ENCODE data around the gene SORCS2.

- TF ChIP-seq ZNF629 (tag by site-specific recombination; IDR thresholded peaks at IDR 0.05) = no peak
- TF ChIP-seq, protein P1, sequence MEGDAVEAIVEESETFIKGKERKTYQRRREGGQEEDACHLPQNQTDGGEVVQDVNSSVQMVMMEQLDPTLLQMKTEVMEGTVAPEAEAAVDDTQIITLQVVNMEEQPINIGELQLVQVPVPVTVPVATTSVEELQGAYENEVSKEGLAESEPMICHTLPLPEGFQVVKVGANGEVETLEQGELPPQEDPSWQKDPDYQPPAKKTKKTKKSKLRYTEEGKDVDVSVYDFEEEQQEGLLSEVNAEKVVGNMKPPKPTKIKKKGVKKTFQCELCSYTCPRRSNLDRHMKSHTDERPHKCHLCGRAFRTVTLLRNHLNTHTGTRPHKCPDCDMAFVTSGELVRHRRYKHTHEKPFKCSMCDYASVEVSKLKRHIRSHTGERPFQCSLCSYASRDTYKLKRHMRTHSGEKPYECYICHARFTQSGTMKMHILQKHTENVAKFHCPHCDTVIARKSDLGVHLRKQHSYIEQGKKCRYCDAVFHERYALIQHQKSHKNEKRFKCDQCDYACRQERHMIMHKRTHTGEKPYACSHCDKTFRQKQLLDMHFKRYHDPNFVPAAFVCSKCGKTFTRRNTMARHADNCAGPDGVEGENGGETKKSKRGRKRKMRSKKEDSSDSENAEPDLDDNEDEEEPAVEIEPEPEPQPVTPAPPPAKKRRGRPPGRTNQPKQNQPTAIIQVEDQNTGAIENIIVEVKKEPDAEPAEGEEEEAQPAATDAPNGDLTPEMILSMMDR (tag by site-specific recombination; IDR thresholded peaks at IDR 0.05) = no peak
- no peak for TF ChIP-seq ZNF530 (tag by site-specific recombination; IDR thresholded peaks at IDR 0.05; ENCODE audit: low read depth)
- no peak for TF ChIP-seq KLF9 (tag by site-specific recombination; IDR thresholded peaks at IDR 0.05; ENCODE audit: low read depth)
- TF ChIP-seq ZNF121 (tag by site-specific recombination; IDR thresholded peaks at IDR 0.05) = no peak
- no peak for TF ChIP-seq ZNF623 (tag by site-specific recombination; IDR thresholded peaks at IDR 0.05)
- no peak for TF ChIP-seq ZNF24 (tag by site-specific recombination; IDR thresholded peaks at IDR 0.05)
- no peak for TF ChIP-seq SCRT2 (tag by site-specific recombination; IDR thresholded peaks at IDR 0.05)
- TF ChIP-seq ZBTB1 (tag by site-specific recombination; IDR thresholded peaks at IDR 0.05) = no peak
- TF ChIP-seq ZNF529 (tag by site-specific recombination; IDR thresholded peaks at IDR 0.05; ENCODE audit: insufficient replicate concordance) = no peak
- no peak for TF ChIP-seq SCRT1 (tag by site-specific recombination; IDR thresholded peaks at IDR 0.05; ENCODE audit: borderline replicate concordance)
Observed at GRCh38 chr4:7679406-7680040, 487.2 kb downstream of the SORCS2 start.

All from HEK293 (cell line).